Activated naive CD4-positive, alpha-beta T cell treated with anti-CD3 and anti-CD28 coated beads, Interleukin-2, amount 10 ng/mL, durations not matched to agents 7 days and 5 days (primary cell): ENCODE data around the gene ARHGDIG.

Source experiments
- CTCF ChIA-PET: fragments of 350-600 bp; sonication (Branson Sonifier 250); formaldehyde crosslinking; loops from one replicate; lab custom pipeline; 2021; ENCODE audit warnings: antibody characterized with exemption; lab: Charles Lee
- DNase-seq: peaks from one replicate; pipeline ENCODE4 v3.0.0-alpha.2; 2020
- H3K27ac Mint-ChIP-seq: one replicate; pipeline ENCODE4 v1.8.0; 2021; ENCODE audit warnings: mild to moderate bottlenecking, moderate library complexity, mixed read lengths
- H3K27me3 Mint-ChIP-seq: one replicate; pipeline ENCODE4 v1.8.0; 2021; ENCODE audit warnings: mild to moderate bottlenecking, mixed read lengths
- H3K36me3 Mint-ChIP-seq: one replicate; pipeline ENCODE4 v1.8.0; 2021; ENCODE audit warnings: mixed read lengths
- H3K4me1 Mint-ChIP-seq: one replicate; pipeline ENCODE4 v1.8.0; 2021; ENCODE audit warnings: mixed read lengths
- H3K4me3 Mint-ChIP-seq: one replicate; pipeline ENCODE4 v1.8.0; 2021; ENCODE audit warnings: mild to moderate bottlenecking, moderate library complexity, mixed read lengths
- H3K9me3 Mint-ChIP-seq: one replicate; pipeline ENCODE4 v1.8.0; 2021; ENCODE audit warnings: mixed read lengths

Gene ARHGDIG

GRCh38 chr16:268141-269053 lies 12.0 kb upstream of the ARHGDIG start:
- CTCF ChIA-PET, result no interaction called here
- Mint-ChIP-seq H3K4me3 (no peak overlapping the region), H3K27me3 (peaks cover 20% of the 10 kb centered on the region), H3K4me1 (no peaks in the 10 kb centered on the region), H3K27ac (no peak overlapping the region), H3K9me3 (peaks cover 8% of the 10 kb centered on the region), H3K36me3 (peaks cover 2% of the 10 kb centered on the region)
- DNase-seq, result no peak

GRCh38 chr16:269061-269796 lies 11.2 kb upstream of the ARHGDIG start:
- no peak for DNase-seq
- no peaks in the 10 kb centered on the region for H3K36me3 Mint-ChIP-seq
- peaks cover 25% of the 10 kb centered on the region for H3K27me3 Mint-ChIP-seq
- H3K4me3 Mint-ChIP-seq, result no peak overlapping the region
- no peak overlapping the region for H3K27ac Mint-ChIP-seq
- H3K9me3 Mint-ChIP-seq, result peaks cover 8% of the 10 kb centered on the region
- CTCF ChIA-PET, result no interaction called here
- no peaks in the 10 kb centered on the region for H3K4me1 Mint-ChIP-seq

GRCh38 chr16:270381-271255 lies 9.8 kb upstream of the ARHGDIG start:
- H3K27me3 Mint-ChIP-seq, result peaks cover 38% of the 10 kb centered on the region
- H3K36me3 Mint-ChIP-seq, result no peaks in the 10 kb centered on the region
- H3K9me3 Mint-ChIP-seq, result peaks cover 8% of the 10 kb centered on the region
- DNase-seq, result no peak
- H3K4me1 Mint-ChIP-seq, result peaks cover 2% of the 10 kb centered on the region
- H3K4me3 Mint-ChIP-seq, result no peak overlapping the region
- H3K27ac Mint-ChIP-seq, result no peak overlapping the region
- CTCF ChIA-PET, result no interaction called here

GRCh38 chr16:272633-273546 lies 7.5 kb upstream of the ARHGDIG start:
- Mint-ChIP-seq H3K4me1 (peaks cover 5% of the 10 kb centered on the region), H3K27me3 (peaks cover 58% of the 10 kb centered on the region), H3K9me3 (peaks cover 2% of the 10 kb centered on the region), H3K27ac (no peak overlapping the region), H3K4me3 (no peak overlapping the region), H3K36me3 (no peaks in the 10 kb centered on the region)
- CTCF ChIA-PET, result no interaction called here
- no peak for DNase-seq

GRCh38 chr16:273547-274421 lies 6.6 kb upstream of the ARHGDIG start:
- H3K27me3 Mint-ChIP-seq, result peaks cover 67% of the 10 kb centered on the region
- H3K4me3 Mint-ChIP-seq, result no peak overlapping the region
- CTCF ChIA-PET, result no interaction called here
- no peak for DNase-seq
- H3K36me3 Mint-ChIP-seq, result no peaks in the 10 kb centered on the region
- H3K27ac Mint-ChIP-seq, result no peak overlapping the region
- no peaks in the 10 kb centered on the region for H3K9me3 Mint-ChIP-seq
- peaks cover 6% of the 10 kb centered on the region for H3K4me1 Mint-ChIP-seq

- peaks cover 74% of the 10 kb centered on the region for H3K27me3 Mint-ChIP-seq
- no peak overlapping the region for H3K27ac Mint-ChIP-seq
These were observed 5.2 kb upstream of the ARHGDIG start for GRCh38 chr16:275041-275641.

GRCh38 chr16:275786-276232 lies 4.6 kb upstream of the ARHGDIG start, which contains the start of gene RGS11:
TSS of gene RGS11 (minus strand) at chr16:275944. CDS start at chr16:275911, 33 bp downstream.
- Mint-ChIP-seq H3K9me3 (no peaks in the 10 kb centered on the region), H3K27me3 (peaks cover 76% of the 10 kb centered on the region), H3K4me1 (peaks cover 12% of the 10 kb centered on the region), H3K36me3 (no peaks in the 10 kb centered on the region), H3K27ac (no peak within 1 kb of the TSS), H3K4me3 (peak within 1 kb of the TSS; percentile 12)
- DNase-seq, result no peak
- CTCF ChIA-PET, result no interaction called here

More at GRCh38 chr16:275041-275641, 5.2 kb upstream of the ARHGDIG start:
- H3K36me3 Mint-ChIP-seq, result no peaks in the 10 kb centered on the region
- H3K4me1 Mint-ChIP-seq, result peaks cover 12% of the 10 kb centered on the region
- H3K9me3 Mint-ChIP-seq, result no peaks in the 10 kb centered on the region
- no peak overlapping the region for H3K4me3 Mint-ChIP-seq
- CTCF ChIA-PET, result no interaction called here
- peak; percentile 42 for DNase-seq

- Mint-ChIP-seq H3K4me1 (peaks cover 12% of the 10 kb centered on the region), H3K9me3 (no peaks in the 10 kb centered on the region), H3K4me3 (peak overlapping the region; percentile 12), H3K36me3 (no peaks in the 10 kb centered on the region), H3K27me3 (peaks cover 83% of the 10 kb centered on the region), H3K27ac (no peak overlapping the region)
- DNase-seq, result no peak
- CTCF ChIA-PET, result no interaction called here
These were observed 3.8 kb upstream of the ARHGDIG start for GRCh38 chr16:276426-277077.

- peak; percentile 54 for DNase-seq
- no peak overlapping the region for H3K4me3 Mint-ChIP-seq
- H3K4me1 Mint-ChIP-seq, result peaks cover 12% of the 10 kb centered on the region
- no peaks in the 10 kb centered on the region for H3K36me3 Mint-ChIP-seq
- no peaks in the 10 kb centered on the region for H3K9me3 Mint-ChIP-seq
- CTCF ChIA-PET, result no interaction called here
- H3K27ac Mint-ChIP-seq, result no peak overlapping the region
- H3K27me3 Mint-ChIP-seq, result peaks cover 82% of the 10 kb centered on the region
These were observed 1.5 kb upstream of the ARHGDIG start for GRCh38 chr16:278863-279366.

GRCh38 chr16:279531-279930 lies 860 bp upstream of the ARHGDIG start:
- Mint-ChIP-seq H3K36me3 (no peaks in the 10 kb centered on the region), H3K4me3 (no peak overlapping the region), H3K27ac (no peak overlapping the region), H3K27me3 (peaks cover 76% of the 10 kb centered on the region), H3K9me3 (no peaks in the 10 kb centered on the region), H3K4me1 (peaks cover 12% of the 10 kb centered on the region)
- CTCF ChIA-PET, result no interaction called here
- DNase-seq, result no peak

GRCh38 chr16:280005-280460 lies 358 bp upstream of the ARHGDIG start:
- CTCF ChIA-PET, result no interaction called here
- H3K27me3 Mint-ChIP-seq, result peaks cover 71% of the 10 kb centered on the region
- no peaks in the 10 kb centered on the region for H3K9me3 Mint-ChIP-seq
- H3K36me3 Mint-ChIP-seq, result no peaks in the 10 kb centered on the region
- no peak for DNase-seq
- H3K4me3 Mint-ChIP-seq, result no peak overlapping the region
- no peak overlapping the region for H3K27ac Mint-ChIP-seq
- peaks cover 11% of the 10 kb centered on the region for H3K4me1 Mint-ChIP-seq
